Measurements from ENCODE around the gene RAPGEF2.
"Not testable (repeated sequence)": the region's sequence is repeated elsewhere in the genome, so short reads cannot be mapped to it uniquely, and the experiment has no call there.

RAPGEF2 gene

GRCh38 chr4:159069922-159070321, 33.0 kb upstream of the RAPGEF2 start:
- Histone ChIP-seq H3K36me3 (no peaks in the 10 kb centered on the region), H3K27me3 (ENCODE audit: insufficient read depth, low read depth, severe bottlenecking) (no peaks in the 10 kb centered on the region), H3K27ac (no peak overlapping the region), H3K4me3 (ENCODE audit: low read depth, low read length) (no peak overlapping the region), H3K9me3 (ENCODE audit: severe bottlenecking) (no peaks in the 10 kb centered on the region)
- DNase-seq, result no peak
- TF ChIP-seq CTCF (IDR thresholded peaks at IDR 0.05; ENCODE audit: low read depth, low read length), result no peak

DNA sequence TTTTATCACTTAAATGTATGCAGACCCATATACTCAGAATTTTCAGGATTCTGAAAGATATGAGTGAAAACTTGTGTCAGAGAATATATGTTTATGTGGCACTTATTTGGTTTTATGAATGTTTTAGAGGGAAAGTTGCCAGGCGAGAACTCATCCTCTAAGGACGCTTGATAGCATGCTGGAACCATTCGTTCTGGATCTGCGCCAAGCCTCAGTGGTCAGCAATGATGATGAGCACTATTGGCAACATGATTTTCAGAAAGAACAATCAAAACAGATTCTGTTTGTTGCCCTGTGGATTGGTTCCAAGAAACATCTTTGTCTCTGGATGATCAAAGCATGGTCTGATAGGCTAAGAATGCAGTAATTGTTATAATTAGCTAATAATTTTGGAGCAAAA, 32.1 kb upstream of the RAPGEF2 start:
- H3K27ac ChIP-seq, result no peak overlapping the region
- no peak for DNase-seq

GRCh38 chr4:159071178-159071968, 31.5 kb upstream of the RAPGEF2 start:
- Histone ChIP-seq H3K36me3 (no peaks in the 10 kb centered on the region), H3K4me3 (ENCODE audit: low read depth, low read length) (no peak overlapping the region), H3K27ac (no peak overlapping the region), H3K27me3 (ENCODE audit: insufficient read depth, low read depth, severe bottlenecking) (no peaks in the 10 kb centered on the region), H3K9me3 (ENCODE audit: severe bottlenecking) (no peaks in the 10 kb centered on the region)
- TF ChIP-seq CTCF (IDR thresholded peaks at IDR 0.05; ENCODE audit: low read depth, low read length), result no peak
- no peak for DNase-seq

More for the DNA sequence above, 32.1 kb upstream of the RAPGEF2 start:
- no peak overlapping the region for H3K4me3 ChIP-seq (ENCODE audit: low read depth, low read length)
- TF ChIP-seq CTCF (IDR thresholded peaks at IDR 0.05; ENCODE audit: low read depth, low read length), result no peak
- no peaks in the 10 kb centered on the region for H3K36me3 ChIP-seq
- H3K27me3 ChIP-seq (ENCODE audit: insufficient read depth, low read depth, severe bottlenecking), result no peaks in the 10 kb centered on the region
- no peaks in the 10 kb centered on the region for H3K9me3 ChIP-seq (ENCODE audit: severe bottlenecking)

DNA sequence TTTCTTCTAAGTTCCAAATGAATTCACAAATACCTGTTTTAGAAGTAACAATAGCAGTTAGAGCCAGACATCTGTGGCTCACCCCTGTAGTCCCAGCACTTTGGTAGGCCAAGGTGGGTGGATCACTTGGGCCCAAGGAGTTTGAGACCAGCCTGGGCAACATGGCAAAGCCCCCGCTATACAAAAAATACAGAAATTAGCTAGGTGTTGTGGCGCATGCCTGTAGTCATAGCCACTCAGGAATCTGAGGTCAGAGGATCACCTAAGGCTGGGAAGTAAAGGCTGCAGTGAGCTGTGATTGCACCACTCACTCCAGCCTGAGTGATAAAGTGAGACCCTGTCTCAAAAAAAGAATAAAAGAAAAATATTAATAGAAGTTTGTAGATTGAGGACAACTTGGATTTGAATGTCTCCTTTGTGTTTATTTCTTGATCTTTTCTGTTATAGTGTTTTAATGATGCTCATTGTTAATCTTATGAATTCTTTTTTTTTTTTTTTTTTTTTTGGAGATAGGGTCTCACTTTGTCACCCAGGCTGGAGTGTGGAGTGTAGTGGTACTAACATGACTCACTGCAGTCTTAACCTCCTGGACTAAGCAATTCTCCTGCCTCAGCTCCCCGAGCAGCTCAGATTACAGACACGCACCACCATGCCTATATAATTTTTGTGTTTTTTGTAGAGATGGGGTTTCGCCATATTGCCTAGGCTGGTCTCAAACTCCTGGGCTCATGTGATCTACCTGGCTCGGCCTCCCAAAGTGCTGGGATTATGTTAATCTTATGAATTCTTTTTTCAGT, 30.7 kb upstream of the RAPGEF2 start:
- DNase-seq, result no peak
- no peak for TF ChIP-seq CTCF (IDR thresholded peaks at IDR 0.05; ENCODE audit: low read depth, low read length)
- Histone ChIP-seq H3K36me3 (no peaks in the 10 kb centered on the region), H3K9me3 (ENCODE audit: severe bottlenecking) (no peaks in the 10 kb centered on the region), H3K27me3 (ENCODE audit: insufficient read depth, low read depth, severe bottlenecking) (no peaks in the 10 kb centered on the region), H3K27ac (no peak overlapping the region), H3K4me3 (ENCODE audit: low read depth, low read length) (no peak overlapping the region)

DNA sequence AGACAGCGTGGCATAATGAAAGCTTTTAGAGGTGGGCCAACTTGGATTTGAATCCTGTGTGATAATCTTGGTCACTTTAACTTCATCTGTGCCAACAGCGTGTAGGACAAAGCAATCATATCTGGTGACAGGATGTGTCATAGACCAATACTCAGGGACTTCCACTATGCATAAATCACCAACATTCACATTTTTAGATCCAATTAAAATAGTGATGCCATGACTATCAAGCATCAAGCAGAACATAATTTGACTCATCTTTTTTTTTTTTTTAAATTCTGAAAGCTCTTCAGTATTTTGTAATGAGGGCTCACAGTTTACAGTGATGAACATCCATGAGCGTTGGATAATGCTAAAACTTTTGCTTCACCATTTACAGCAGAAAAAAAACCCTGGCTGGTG, 27.3 kb upstream of the RAPGEF2 start:
- Histone ChIP-seq H3K4me3 (ENCODE audit: low read depth, low read length) (no peak overlapping the region), H3K9me3 (ENCODE audit: severe bottlenecking) (no peaks in the 10 kb centered on the region), H3K36me3 (no peaks in the 10 kb centered on the region), H3K27me3 (ENCODE audit: insufficient read depth, low read depth, severe bottlenecking) (no peaks in the 10 kb centered on the region), H3K27ac (no peak overlapping the region)
- no peak for DNase-seq
- TF ChIP-seq CTCF (IDR thresholded peaks at IDR 0.05; ENCODE audit: low read depth, low read length), result no peak

DNA sequence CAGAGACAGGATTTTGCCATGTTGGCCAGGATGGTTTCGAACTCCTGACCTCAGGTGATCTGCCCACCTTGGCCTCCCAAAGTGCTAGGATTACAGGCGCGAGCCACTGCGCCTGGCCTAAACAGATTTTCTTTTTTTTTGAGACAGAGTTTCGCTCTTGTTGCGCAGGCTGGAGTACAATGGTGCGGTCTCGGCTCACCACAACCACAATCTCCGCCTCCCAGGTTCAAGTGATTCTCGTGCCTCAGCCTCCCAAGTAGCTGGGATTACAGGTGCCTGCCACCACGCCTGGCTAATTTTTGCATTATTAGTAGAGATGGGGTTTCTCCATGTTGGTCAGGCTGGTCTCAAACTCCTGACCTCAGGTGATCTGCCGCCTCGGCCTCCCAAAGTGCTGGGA, 25.9 kb upstream of the RAPGEF2 start:
- H3K27me3 ChIP-seq (ENCODE audit: insufficient read depth, low read depth, severe bottlenecking); H3K4me3 ChIP-seq (ENCODE audit: low read depth, low read length); H3K36me3 ChIP-seq; H3K27ac ChIP-seq; DNase-seq; H3K9me3 ChIP-seq (ENCODE audit: severe bottlenecking): not testable (repeated sequence)

Data from WERI-Rb-1 (cell line).